Measurements from ENCODE around the gene MGAT4A. TPM values are rescaled to one million over a fixed set of nuclear protein-coding genes. Genes with fewer than 3 reads are reported as not detected.

MGAT4A gene
- total and polyA plus RNA-seq, 2 donors (not counting 1 experiment from before 2014, with no cell fraction given), result 16.5 to 32.7 TPM

- H3K27me3 Mint-ChIP-seq, result no peaks in the 10 kb centered on the region
Measured at GRCh38 chr2:98704499-98705332, 26.2 kb downstream of the MGAT4A start.

More at GRCh38 chr2:98704499-98705332, 26.2 kb downstream of the MGAT4A start:
- Histone ChIP-seq H4K20me1 (ENCODE audit: control insufficient read depth, insufficient read depth, low read length, poor library complexity, severe bottlenecking) (no peaks in the 10 kb centered on the region), H3K36me3 (replicated peaks in 1 of 2; ENCODE audit: control extremely low read depth in 1 of 2, control insufficient read depth in 1 of 2, extremely low read depth in 1 of 2, insufficient read depth in 2 of 2, low read length in 1 of 2) (no peaks in the 10 kb centered on the region), H3K79me2 (ENCODE audit: control insufficient read depth, insufficient read depth, low read length) (peaks cover 67% of the 10 kb centered on the region), H3K9me3 (ENCODE audit: control extremely low read depth in 1 of 3, control insufficient read depth in 2 of 3, insufficient read depth in 1 of 3, low read length in 2 of 3) (no peaks in the 10 kb centered on the region), H3K9ac (ENCODE audit: low read length) (no peak overlapping the region), H3K4me2 (replicated peaks; ENCODE audit: low read depth, low read length, poor library complexity, severe bottlenecking) (no peak overlapping the region), H3K4me1 (ENCODE audit: control insufficient read depth in 2 of 2, insufficient read depth in 2 of 2, low read length in 2 of 2) (peaks cover 10 to 14% of the 10 kb centered on the region in 2 donors), H2AFZ (ENCODE audit: insufficient read depth, low read depth, low read length, poor library complexity, severe bottlenecking) (no peak overlapping the region), H3K27ac (ENCODE audit: low read length in 2 of 2) (no peak overlapping the region), H3K4me3 (ENCODE audit: control extremely low read depth in 1 of 5, extremely low read depth in 1 of 5, insufficient read depth in 1 of 5, low read depth in 2 of 5, low read length in 4 of 5) (no peak overlapping the region), H3K27me3 (replicated peaks in 1 of 4; ENCODE audit: control extremely low read depth in 1 of 4, control insufficient read depth in 3 of 4, insufficient read depth in 4 of 4, low read length in 3 of 4) (no peaks in the 10 kb centered on the region)
- POLR2A ChIA-PET, result no interaction called here
- Mint-ChIP-seq H3K4me1 (peaks cover 41% of the 10 kb centered on the region), H3K27ac (no peak overlapping the region), H3K9me3 (ENCODE audit: insufficient read depth) (no peaks in the 10 kb centered on the region), H3K4me3 (no peak overlapping the region)
- TF ChIP-seq CTCF (IDR thresholded peaks at IDR 0.05) (no peak), EZH2 (IDR thresholded peaks at IDR 0.05; ENCODE audit: borderline replicate concordance, insufficient read depth, low read depth, low read length, poor library complexity, severe bottlenecking) (no peak)
- intact Hi-C loops (cut with micrococcal nuclease), result loop anchor here (10.0 kb wide), 1 partner anchor 50 kb away; no protein-coding TSS in a partner anchor
- CTCF ChIA-PET, result interaction anchor here (1.8 kb wide), 1 partner anchor 10 kb away, joined by 3 read pairs; no protein-coding TSS in a partner anchor
- WGBS (ENCODE audit: insufficient coverage), result 98% methylated on average over 5 of the region's 9 CpGs
- no peak for DNase-seq
- no peak for ATAC-seq (ENCODE audit: low read depth)
